K562 (cell line): ENCODE measurements around the gene ENPP7. TPM values are rescaled to one million over a fixed set of nuclear protein-coding genes. Genes with fewer than 3 reads are reported as not detected.

Source experiments
- ATAC-seq: fragments of 200-7000 bp; cut with Tn5 transposase; 3 replicates; pipeline ENCODE4 v1.9.1; 2020; ENCODE audit warnings: moderate library complexity
- BruUV-seq: library from RNA; stranded (reverse); fragments of 400-500 nt; replicated peaks from 2 replicates; lab custom pipeline; 2021; lab: Mats Ljungman, UMichigan
- CTCF ChIA-PET: fragments of 300-600 bp; formaldehyde crosslinking; extraction: SDS; loops from one replicate; lab custom pipeline; 2021; ENCODE audit warnings: low intra/inter-chr PET ratio; lab: Yijun Ruan, JAX
- POLR2A ChIA-PET: fragments of 300-600, 350-650 bp; sonication (Branson Sonifier 250); formaldehyde crosslinking; extraction: SDS; loops from one replicate; lab custom pipeline; 2021; ENCODE audit warnings: antibody characterized with exemption, inconsistent platforms; lab: Yijun Ruan, JAX
- DNase-seq, 4 experiments: peaks; one replicate each; pipeline versions ENCODE4 v3.0.0 to v3.0.0-alpha.2; 2011 to 2018; ENCODE audit warnings: low spot score in 3 of 4, mixed read lengths in 3 of 4; ENCODE audit errors: extremely low read depth in 1 of 4
- FAIRE-seq: peaks from 2 replicates; lab custom pipeline; 2011; peaks lifted over from hg19 to GRCh38; lab: Jason Lieb, UNC
- H2AFZ ChIP-seq: 2 replicates; pipeline ENCODE4 v1.6.0; 2011; ENCODE audit warnings: low read depth, low read length, control low read depth, inconsistent platforms
- H3K27ac ChIP-seq: fragments of 200-600 bp; 3 replicates; pipeline ENCODE4 v1.8.0; 2011; ENCODE audit warnings: low read depth, mild to moderate bottlenecking, control low read depth, inconsistent platforms, low read length, moderate library complexity, mixed read lengths; ENCODE audit errors: extremely low read depth
- H3K27me3 ChIP-seq, 2 experiments: fragments of 300-600 bp in 1 of 2; 2 replicates in 1 of 2; 3 replicates in 1 of 2; pipeline versions ENCODE4 v1.6.0 to v1.8.0; 2011; ENCODE audit warnings: inconsistent platforms in 2 of 2, low read length in 2 of 2, mild to moderate bottlenecking in 1 of 2, mixed read lengths in 1 of 2, moderate library complexity in 1 of 2; ENCODE audit not compliant: control insufficient read depth in 2 of 2, insufficient read depth in 2 of 2
- H3K36me3 ChIP-seq: fragments of 300-600 bp; 3 replicates; pipeline ENCODE4 v1.8.0; 2011; ENCODE audit warnings: mild to moderate bottlenecking, low read length, inconsistent platforms; ENCODE audit not compliant: control insufficient read depth, insufficient read depth
- H3K4me1 ChIP-seq, 2 experiments: fragments of 200-600 bp in 1 of 2; replicated peaks in 1 of 2; 2 replicates in 1 of 2; 3 replicates in 1 of 2; pipeline versions ENCODE4 v1.5.1 to v1.8.0; 2011; ENCODE audit warnings: inconsistent platforms in 2 of 2, low read length in 2 of 2, mild to moderate bottlenecking in 1 of 2, mixed read lengths in 1 of 2, moderate library complexity in 1 of 2; ENCODE audit not compliant: control insufficient read depth in 2 of 2, insufficient read depth in 2 of 2
- H3K4me2 ChIP-seq: 2 replicates; pipeline ENCODE4 v1.6.1; 2011; ENCODE audit warnings: low read length, control low read depth, inconsistent platforms, mixed read lengths; ENCODE audit not compliant: insufficient read depth
- H3K4me3 ChIP-seq: fragments of 200-600 bp; sonication (generic), shearing (Covaris generic); 2 replicates; pipeline ENCODE4 v1.5.1; 2016; ENCODE audit warnings: control low read depth, inconsistent platforms
- H3K79me2 ChIP-seq: fragments of 200-600 bp; 3 replicates; pipeline ENCODE4 v1.8.0; 2011; ENCODE audit warnings: low read length, inconsistent platforms; ENCODE audit not compliant: control insufficient read depth, insufficient read depth
- H3K9ac ChIP-seq, 2 experiments: 2 replicates each; pipeline versions ENCODE4 v1.6.0 to v1.6.1; 2011; ENCODE audit warnings: low read depth in 2 of 2, low read length in 2 of 2, control low read depth in 1 of 2, inconsistent platforms in 1 of 2, mild to moderate bottlenecking in 1 of 2, mixed read lengths in 1 of 2; ENCODE audit not compliant: insufficient read depth in 1 of 2
- H3K9me1 ChIP-seq: one replicate; pipeline ENCODE4 v1.6.0; 2011; ENCODE audit warnings: inconsistent platforms, mild to moderate bottlenecking, low read length, moderate library complexity; ENCODE audit not compliant: control insufficient read depth, insufficient read depth
- H3K9me3 ChIP-seq: replicated peaks from 2 replicates; pipeline ENCODE4 v1.5.1; 2011; ENCODE audit warnings: low read depth, low read length, inconsistent platforms; ENCODE audit not compliant: control insufficient read depth, insufficient read depth
- H4K20me1 ChIP-seq: replicated peaks from 2 replicates; pipeline ENCODE4 v1.6.1; 2011; ENCODE audit warnings: low read length, inconsistent platforms, mixed read lengths; ENCODE audit not compliant: control insufficient read depth, insufficient read depth
- BHLHE40 ChIP-seq: IDR thresholded peaks from 2 replicates; pipeline ENCODE4 v1.6.1; 2011; ENCODE audit warnings: low read length, improper control_type of control experiment
- HDAC3 ChIP-seq: fragments of 450-650 bp; IDR thresholded peaks from 2 replicates; pipeline ENCODE4 v1.6.1; 2018; ENCODE audit warnings: borderline replicate concordance, mild to moderate bottlenecking, moderate library complexity; ENCODE audit not compliant: partially characterized antibody
- WGBS: fragments of 100-300 bp; shearing (Covaris generic); methylation state at CpG from one replicate; pipeline ENCODE4 v1.1.6; 2016; ENCODE audit warnings: low coverage, mixed read lengths; ENCODE audit not compliant: insufficient coverage; ENCODE audit errors: missing lambda C conversion rate; 5-methylcytosine and 5-hydroxymethylcytosine counted together
- in situ Hi-C: fragments of 300-500 bp; cut with MboI; formaldehyde crosslinking; loops from 4 replicates; pipeline ENCODE4 v1.15.0; 2018; ENCODE audit warnings: inconsistent platforms, mixed read lengths
- intact Hi-C: fragments of 100-400 bp; cut with micrococcal nuclease; formaldehyde crosslinking; loops from 2 replicates; pipeline ENCODE4 v1.14.2; 2022
- polyA plus RNA-seq, 8 experiments: library from polyadenylated mRNA; depleted of rRNA in 4 of 8; stranded (reverse) in 5 of 8; unstranded in 3 of 8; fragments of >200 nt; fragmentation: Nextera tagmentation in 2 of 8; fragmentation: Illumina TruSeq in 1 of 8; extraction: Ambion mirVana in 2 of 8; extraction: Trizol in 1 of 8; gene quantifications; 2 replicates each; pipeline versions ENCODE4 v1.2.1 to v1.2.3, GENCODE V29; 2011 to 2014; ENCODE audit warnings: inconsistent platforms in 1 of 8, missing spikeins in 1 of 8
- total RNA-seq, 7 experiments: library from RNA; depleted of rRNA in 6 of 7; stranded (reverse); fragments of >200 nt in 6 of 7; fragmentation: Illumina TruSeq in 2 of 7; extraction: Trizol in 2 of 7; gene quantifications; 2 replicates each; pipeline versions ENCODE4 v1.2.1 to v1.2.3, GENCODE V29; 2011 to 2021; ENCODE audit warnings: low replicate concordance in 1 of 7
- TF ChIP-seq, protein P1 (sequence below): sonication (generic); formaldehyde crosslinking; IDR thresholded peaks from 2 replicates; pipeline ENCODE4 v1.9.0; 2022; ENCODE audit warnings: mild to moderate bottlenecking, missing genetic modification reagents
- TF ChIP-seq, protein P2 (sequence below): sonication (generic); formaldehyde crosslinking; IDR thresholded peaks from 2 replicates; pipeline ENCODE4 v1.5.0; 2020; ENCODE audit warnings: missing genetic modification reagents

Gene ENPP7
- total and polyA plus RNA-seq, 9 of the 15 experiments (the other 6 are each of a cell fraction or from before 2014, with no cell fraction given), result not detected

DNA sequence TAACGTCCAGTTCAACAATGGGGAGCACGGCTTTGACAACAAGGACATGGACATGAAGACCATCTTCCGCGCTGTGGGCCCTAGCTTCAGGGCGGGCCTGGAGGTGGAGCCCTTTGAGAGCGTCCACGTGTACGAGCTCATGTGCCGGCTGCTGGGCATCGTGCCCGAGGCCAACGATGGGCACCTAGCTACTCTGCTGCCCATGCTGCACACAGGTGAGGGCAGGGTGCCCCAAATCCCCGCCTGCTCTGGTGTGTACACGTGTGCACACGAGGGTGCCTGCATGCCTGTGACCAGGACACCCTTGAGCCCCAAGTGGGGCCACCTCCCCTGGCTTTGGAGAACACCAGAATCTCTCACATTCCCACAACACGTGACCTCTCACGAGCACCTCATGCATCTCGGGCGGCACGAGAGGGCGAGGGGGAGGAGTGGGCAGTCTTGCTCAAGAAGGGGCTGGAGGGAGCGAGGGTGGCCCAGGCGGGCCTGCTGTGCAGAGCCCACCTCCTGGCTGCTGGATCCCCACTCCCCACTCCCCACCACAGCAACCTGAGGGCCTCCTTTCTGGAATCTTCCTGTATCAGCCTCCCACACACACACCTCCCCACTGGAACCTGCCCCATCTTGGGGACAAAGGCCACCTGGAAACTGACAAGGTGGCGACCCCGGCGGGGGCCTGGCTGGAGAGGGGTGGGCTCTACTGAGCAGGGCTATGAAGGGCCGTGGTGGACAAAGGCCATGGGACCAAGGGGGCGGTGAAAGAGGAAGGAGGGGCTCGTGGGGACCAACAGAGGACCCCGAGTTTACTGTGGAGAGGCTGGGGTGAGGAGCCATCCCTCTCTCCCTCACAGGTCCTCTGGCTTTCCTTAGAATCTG, 6.5 kb downstream of the ENPP7 start:
- no peak for ATAC-seq
- in situ Hi-C loops, result no loop called here
- intact Hi-C loops, result no loop called here
- H3K4me2 ChIP-seq, result no peak overlapping the region
- peak overlapping the region in 1 of 2 experiments; percentile 23; a peak in 1 of 4 replicates for H3K9ac ChIP-seq
- no peak overlapping the region for H2AFZ ChIP-seq
- 23% methylated on average over 27 of the region's 30 CpGs for WGBS
- H3K4me3 ChIP-seq, result no peak overlapping the region
- H4K20me1 ChIP-seq, result no peaks in the 10 kb centered on the region
- H3K9me3 ChIP-seq, result no peaks in the 10 kb centered on the region
- no TSS peak for BruUV-seq
- POLR2A ChIA-PET, result interaction anchor here (1.3 to 1.4 kb wide), 2 partner anchors 8 to 98 kb away, joined by 4 to 5 read pairs; no protein-coding TSS in a partner anchor
- no peaks in the 10 kb centered on the region for H3K9me1 ChIP-seq
- H3K36me3 ChIP-seq, result no peaks in the 10 kb centered on the region
- TF ChIP-seq, protein P1, sequence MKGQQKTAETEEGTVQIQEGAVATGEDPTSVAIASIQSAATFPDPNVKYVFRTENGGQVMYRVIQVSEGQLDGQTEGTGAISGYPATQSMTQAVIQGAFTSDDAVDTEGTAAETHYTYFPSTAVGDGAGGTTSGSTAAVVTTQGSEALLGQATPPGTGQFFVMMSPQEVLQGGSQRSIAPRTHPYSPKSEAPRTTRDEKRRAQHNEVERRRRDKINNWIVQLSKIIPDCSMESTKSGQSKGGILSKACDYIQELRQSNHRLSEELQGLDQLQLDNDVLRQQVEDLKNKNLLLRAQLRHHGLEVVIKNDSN, result peak; percentile 49; the same call in 1 of the 2 replicates
- TF ChIP-seq, protein P2, sequence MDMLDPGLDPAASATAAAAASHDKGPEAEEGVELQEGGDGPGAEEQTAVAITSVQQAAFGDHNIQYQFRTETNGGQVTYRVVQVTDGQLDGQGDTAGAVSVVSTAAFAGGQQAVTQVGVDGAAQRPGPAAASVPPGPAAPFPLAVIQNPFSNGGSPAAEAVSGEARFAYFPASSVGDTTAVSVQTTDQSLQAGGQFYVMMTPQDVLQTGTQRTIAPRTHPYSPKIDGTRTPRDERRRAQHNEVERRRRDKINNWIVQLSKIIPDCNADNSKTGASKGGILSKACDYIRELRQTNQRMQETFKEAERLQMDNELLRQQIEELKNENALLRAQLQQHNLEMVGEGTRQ, result peak; percentile 51
- TF ChIP-seq HDAC3 (no peak), BHLHE40 (0 out of 2 replicates have a peak, but pooled peaks have one; percentile 43)
- TF ChIP-seq, all 486 proteins: peak for 3
- Histone ChIP-seq H3K79me2 (no peaks in the 10 kb centered on the region), H3K4me1 (peaks cover 0 to 40% of the 10 kb centered on the region in 2 experiments; a peak in 4 of 5 replicates), H3K27ac (no peak overlapping the region), H3K27me3 (peaks cover 30 to 55% of the 10 kb centered on the region in 2 experiments)
- FAIRE-seq, result no peak
- DNase-seq, result no peak
- CTCF ChIA-PET, result no interaction called here
